CD4-positive, alpha-beta T cell treated with Interleukin-21 for 1 hour (primary cell): ENCODE results near the gene NTPCR.

Source experiments
- DNase-seq: peaks from one replicate; pipeline ENCODE4 v3.0.0-alpha.2; 2020

The NTPCR gene

GRCh38 chr1:232927830-232928505 is 22.4 kb upstream of the NTPCR start:
- no peak for DNase-seq

- no peak for DNase-seq
Observed at GRCh38 chr1:232932486-232933425, 17.7 kb upstream of the NTPCR start.

- DNase-seq, result no peak
Observed at GRCh38 chr1:232936941-232937340, 13.5 kb upstream of the NTPCR start.

- DNase-seq, result no peak
Observed at GRCh38 chr1:232937741-232938375, 12.6 kb upstream of the NTPCR start.

GRCh38 chr1:232938926-232939325 is 11.5 kb upstream of the NTPCR start:
- DNase-seq, result no peak

GRCh38 chr1:232939748-232940147 is 10.7 kb upstream of the NTPCR start:
- DNase-seq, result no peak

- no peak for DNase-seq
Observed at GRCh38 chr1:232940262-232940661, 10.1 kb upstream of the NTPCR start.

GRCh38 chr1:232942413-232943294 is 7.8 kb upstream of the NTPCR start:
- DNase-seq, result no peak

GRCh38 chr1:232943679-232944252 is 6.6 kb upstream of the NTPCR start:
- DNase-seq, result no peak

- DNase-seq, result no peak
Observed at GRCh38 chr1:232944347-232944746, 6.1 kb upstream of the NTPCR start.

GRCh38 chr1:232949636-232950196 is 695 bp upstream of the NTPCR start:
- no peak for DNase-seq

GRCh38 chr1:232951180-232951579 is 769 bp downstream of the NTPCR start:
- peak; percentile 24 for DNase-seq

GRCh38 chr1:232951605-232952004 is 1.2 kb downstream of the NTPCR start:
- no peak for DNase-seq

- DNase-seq, result peak; percentile 33
Observed at GRCh38 chr1:232952514-232953499, 2.4 kb downstream of the NTPCR start.

- DNase-seq, result no peak
Observed at GRCh38 chr1:232954594-232955365, 4.4 kb downstream of the NTPCR start.

- DNase-seq, result no peak
Observed at GRCh38 chr1:232956081-232956480, 5.7 kb downstream of the NTPCR start.

GRCh38 chr1:232958067-232958466 is 7.7 kb downstream of the NTPCR start:
- DNase-seq, result no peak

- DNase-seq, result no peak
Observed at GRCh38 chr1:232962761-232963745, 12.6 kb downstream of the NTPCR start.

GRCh38 chr1:232964601-232965000 is 14.2 kb downstream of the NTPCR start:
- no peak for DNase-seq
